ENCODE data around the gene PPP2R2D.

PPP2R2D gene

GRCh38 chr10:131900350-131901152 lies at the start of gene PPP2R2D:
TSS of gene PPP2R2D (plus strand) at chr10:131901008. CDS start at chr10:131901149, 141 bp downstream.
- TF ChIP-seq ZNF274 (IDR thresholded peaks at IDR 0.05; ENCODE audit: low read depth, low read length) (no peak), YY1 (IDR thresholded peaks at IDR 0.05; ENCODE audit: insufficient read depth, insufficient read length) (peak; percentile 56), SUZ12 (IDR thresholded peaks at IDR 0.05; ENCODE audit: extremely low read depth, insufficient read depth, insufficient read length) (no peak)
- Histone ChIP-seq H3K36me3 (ENCODE audit: insufficient read depth, insufficient read length, low read length) (peaks cover 9% of the 10 kb centered on the region), H3K4me3 (ENCODE audit: insufficient read length, low read depth) (peak within 1 kb of the TSS; percentile 81), H3K9ac (ENCODE audit: insufficient read length, low read depth) (peak within 1 kb of the TSS; percentile 83), H3K27me3 (ENCODE audit: insufficient read depth, insufficient read length) (peaks cover 17% of the 10 kb centered on the region), H3K4me1 (ENCODE audit: insufficient read depth, insufficient read length) (no peaks in the 10 kb centered on the region), H3K9me3 (ENCODE audit: insufficient read depth, low read length) (no peaks in the 10 kb centered on the region)
- peak; percentile 83 for DNase-seq (ENCODE audit: low read depth, low spot score)

- TF ChIP-seq ZNF274 (IDR thresholded peaks at IDR 0.05; ENCODE audit: low read depth, low read length) (no peak), SUZ12 (IDR thresholded peaks at IDR 0.05; ENCODE audit: extremely low read depth, insufficient read depth, insufficient read length) (no peak), YY1 (IDR thresholded peaks at IDR 0.05; ENCODE audit: insufficient read depth, insufficient read length) (no peak)
- Histone ChIP-seq H3K9ac (ENCODE audit: insufficient read length, low read depth) (no peak overlapping the region), H3K4me3 (ENCODE audit: insufficient read length, low read depth) (no peak overlapping the region), H3K36me3 (ENCODE audit: insufficient read depth, insufficient read length, low read length) (no peaks in the 10 kb centered on the region), H3K9me3 (ENCODE audit: insufficient read depth, low read length) (no peaks in the 10 kb centered on the region), H3K4me1 (ENCODE audit: insufficient read depth, insufficient read length) (no peaks in the 10 kb centered on the region), H3K27me3 (ENCODE audit: insufficient read depth, insufficient read length) (no peaks in the 10 kb centered on the region)
- DNase-seq (ENCODE audit: low read depth, low spot score): no peak
These were observed 49.5 kb upstream of the PPP2R2D start for GRCh38 chr10:131851346-131851745.

- DNase-seq (ENCODE audit: low read depth, low spot score): no peak
- no peaks in the 10 kb centered on the region for H3K4me1 ChIP-seq (ENCODE audit: insufficient read depth, insufficient read length)
- TF ChIP-seq YY1 (IDR thresholded peaks at IDR 0.05; ENCODE audit: insufficient read depth, insufficient read length) (no peak), ZNF274 (IDR thresholded peaks at IDR 0.05; ENCODE audit: low read depth, low read length) (no peak), SUZ12 (IDR thresholded peaks at IDR 0.05; ENCODE audit: extremely low read depth, insufficient read depth, insufficient read length) (no peak)
- no peaks in the 10 kb centered on the region for H3K36me3 ChIP-seq (ENCODE audit: insufficient read depth, insufficient read length, low read length)
- H3K27me3 ChIP-seq (ENCODE audit: insufficient read depth, insufficient read length): no peaks in the 10 kb centered on the region
- no peaks in the 10 kb centered on the region for H3K9me3 ChIP-seq (ENCODE audit: insufficient read depth, low read length)
- no peak overlapping the region for H3K4me3 ChIP-seq (ENCODE audit: insufficient read length, low read depth)
- H3K9ac ChIP-seq (ENCODE audit: insufficient read length, low read depth): no peak overlapping the region
These were observed 48.5 kb upstream of the PPP2R2D start for GRCh38 chr10:131852176-131852822.

GRCh38 chr10:131852823-131853609 lies 47.8 kb upstream of the PPP2R2D start:
- no peaks in the 10 kb centered on the region for H3K9me3 ChIP-seq (ENCODE audit: insufficient read depth, low read length)
- no peaks in the 10 kb centered on the region for H3K27me3 ChIP-seq (ENCODE audit: insufficient read depth, insufficient read length)
- H3K4me3 ChIP-seq (ENCODE audit: insufficient read length, low read depth): no peak overlapping the region
- no peak overlapping the region for H3K9ac ChIP-seq (ENCODE audit: insufficient read length, low read depth)
- H3K4me1 ChIP-seq (ENCODE audit: insufficient read depth, insufficient read length): no peaks in the 10 kb centered on the region
- no peaks in the 10 kb centered on the region for H3K36me3 ChIP-seq (ENCODE audit: insufficient read depth, insufficient read length, low read length)
- DNase-seq (ENCODE audit: low read depth, low spot score): no peak
- no peak for TF ChIP-seq YY1 (IDR thresholded peaks at IDR 0.05; ENCODE audit: insufficient read depth, insufficient read length)
- no peak for TF ChIP-seq SUZ12 (IDR thresholded peaks at IDR 0.05; ENCODE audit: extremely low read depth, insufficient read depth, insufficient read length)
- TF ChIP-seq ZNF274 (IDR thresholded peaks at IDR 0.05; ENCODE audit: low read depth, low read length): no peak

GRCh38 chr10:131853610-131853964 lies 47.2 kb upstream of the PPP2R2D start:
- no peak for DNase-seq (ENCODE audit: low read depth, low spot score)
- no peaks in the 10 kb centered on the region for H3K27me3 ChIP-seq (ENCODE audit: insufficient read depth, insufficient read length)
- H3K4me3 ChIP-seq (ENCODE audit: insufficient read length, low read depth): no peak overlapping the region
- TF ChIP-seq SUZ12 (IDR thresholded peaks at IDR 0.05; ENCODE audit: extremely low read depth, insufficient read depth, insufficient read length) (no peak), YY1 (IDR thresholded peaks at IDR 0.05; ENCODE audit: insufficient read depth, insufficient read length) (no peak), ZNF274 (IDR thresholded peaks at IDR 0.05; ENCODE audit: low read depth, low read length) (no peak)
- no peaks in the 10 kb centered on the region for H3K36me3 ChIP-seq (ENCODE audit: insufficient read depth, insufficient read length, low read length)
- H3K9me3 ChIP-seq (ENCODE audit: insufficient read depth, low read length): no peaks in the 10 kb centered on the region
- H3K9ac ChIP-seq (ENCODE audit: insufficient read length, low read depth): no peak overlapping the region
- H3K4me1 ChIP-seq (ENCODE audit: insufficient read depth, insufficient read length): no peaks in the 10 kb centered on the region

GRCh38 chr10:131854579-131855335 lies 46.1 kb upstream of the PPP2R2D start:
- no peaks in the 10 kb centered on the region for H3K4me1 ChIP-seq (ENCODE audit: insufficient read depth, insufficient read length)
- no peaks in the 10 kb centered on the region for H3K9me3 ChIP-seq (ENCODE audit: insufficient read depth, low read length)
- no peak overlapping the region for H3K9ac ChIP-seq (ENCODE audit: insufficient read length, low read depth)
- DNase-seq (ENCODE audit: low read depth, low spot score): no peak
- TF ChIP-seq ZNF274 (IDR thresholded peaks at IDR 0.05; ENCODE audit: low read depth, low read length): no peak
- no peak for TF ChIP-seq SUZ12 (IDR thresholded peaks at IDR 0.05; ENCODE audit: extremely low read depth, insufficient read depth, insufficient read length)
- TF ChIP-seq YY1 (IDR thresholded peaks at IDR 0.05; ENCODE audit: insufficient read depth, insufficient read length): no peak
- H3K27me3 ChIP-seq (ENCODE audit: insufficient read depth, insufficient read length): no peaks in the 10 kb centered on the region
- no peaks in the 10 kb centered on the region for H3K36me3 ChIP-seq (ENCODE audit: insufficient read depth, insufficient read length, low read length)
- H3K4me3 ChIP-seq (ENCODE audit: insufficient read length, low read depth): no peak overlapping the region

Measured in NT2/D1 (cell line).